ENCODE results near the gene UPF2.

The UPF2 gene

DNA sequence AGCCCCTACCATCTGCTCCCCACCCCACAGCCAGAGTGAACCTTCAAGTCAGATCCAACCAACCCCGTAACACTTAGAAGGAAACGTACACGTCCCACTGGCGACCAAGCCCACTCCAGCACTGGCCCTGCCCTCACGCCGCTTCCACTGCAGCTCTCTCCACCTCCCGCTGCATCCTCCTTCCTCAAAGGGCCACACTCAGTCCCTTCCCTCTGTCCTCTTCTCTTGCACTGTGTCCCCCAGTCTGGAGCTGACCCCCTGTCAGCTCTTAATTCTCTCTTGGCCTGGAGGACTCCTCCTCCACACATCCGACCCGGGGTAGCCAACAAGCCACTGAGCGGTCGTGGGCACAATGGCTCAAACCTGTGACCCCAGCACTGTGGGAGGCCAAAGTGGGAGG is 133.6 kb downstream of the UPF2 start:
- H3K27ac Mint-ChIP-seq (ENCODE audit: low read depth) = no peak overlapping the region
- no peak overlapping the region for H3K4me3 Mint-ChIP-seq
- H3K36me3 Mint-ChIP-seq (ENCODE audit: insufficient read depth) = no peaks in the 10 kb centered on the region

DNA sequence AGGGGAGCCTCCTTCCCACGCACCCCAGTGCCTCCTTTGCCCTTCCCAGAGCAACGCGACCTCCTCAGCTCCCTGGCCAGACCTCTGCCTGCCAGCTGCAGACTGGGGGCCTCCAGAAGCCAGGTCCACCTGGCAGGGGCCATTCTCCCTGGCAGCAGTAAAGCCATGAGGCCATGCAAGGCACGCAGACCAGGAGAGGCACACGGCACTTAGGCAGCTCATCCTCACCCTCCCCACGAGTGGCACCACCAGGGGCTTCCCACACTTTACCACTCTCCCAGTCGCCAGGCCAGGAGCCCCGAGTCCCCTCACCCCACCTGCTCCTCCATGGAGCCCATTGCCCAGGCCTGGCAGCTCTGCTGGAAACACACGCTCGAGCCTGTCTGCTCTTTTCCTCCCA is 134.1 kb downstream of the UPF2 start:
- H3K27ac Mint-ChIP-seq (ENCODE audit: low read depth) = no peak overlapping the region
- H3K4me3 Mint-ChIP-seq = no peak overlapping the region

More for the DNA sequence above, 133.6 kb downstream of the UPF2 start:
- H3K4me1 Mint-ChIP-seq = peaks cover 5% of the 10 kb centered on the region
- ATAC-seq (replicated peaks; ENCODE audit: extremely low read depth, poor library complexity, severe bottlenecking) = no peak
- H3K27me3 Mint-ChIP-seq = peaks cover 11% of the 10 kb centered on the region
- H3K9me3 Mint-ChIP-seq = no peaks in the 10 kb centered on the region
- no peak for DNase-seq (ENCODE audit: low spot score in 2 of 2)

DNA sequence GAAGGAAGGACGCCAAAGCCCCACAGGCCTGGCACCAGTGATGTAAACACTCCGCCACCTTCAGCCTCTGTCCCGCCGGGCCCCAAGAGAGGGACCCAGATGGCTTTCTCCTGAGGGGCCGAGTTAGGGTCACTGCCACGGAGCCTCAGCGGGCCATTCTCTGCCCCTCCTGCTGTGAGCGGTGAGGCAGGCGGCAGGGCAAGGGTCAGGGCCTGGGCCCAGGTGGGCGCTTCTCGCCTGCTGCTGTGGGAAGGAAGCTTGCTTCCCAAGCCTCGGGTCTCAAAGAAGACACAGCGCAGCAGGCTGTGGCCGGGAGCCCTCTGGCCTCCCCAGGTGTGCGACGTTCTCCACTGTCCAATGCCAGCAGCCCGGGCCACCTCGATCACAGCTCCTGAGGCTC is 134.7 kb downstream of the UPF2 start:
- DNase-seq (ENCODE audit: low spot score in 2 of 2) (no peak), ATAC-seq (replicated peaks; ENCODE audit: extremely low read depth, poor library complexity, severe bottlenecking) (no peak)
- Mint-ChIP-seq H3K36me3 (ENCODE audit: insufficient read depth) (no peaks in the 10 kb centered on the region), H3K27me3 (peaks cover 14% of the 10 kb centered on the region), H3K9me3 (no peaks in the 10 kb centered on the region), H3K27ac (ENCODE audit: low read depth) (no peak overlapping the region), H3K4me3 (no peak overlapping the region), H3K4me1 (peaks cover 5% of the 10 kb centered on the region)

More for the DNA sequence above, 134.1 kb downstream of the UPF2 start:
- H3K9me3 Mint-ChIP-seq = no peaks in the 10 kb centered on the region
- peaks cover 11% of the 10 kb centered on the region for H3K27me3 Mint-ChIP-seq
- peaks cover 5% of the 10 kb centered on the region for H3K4me1 Mint-ChIP-seq
- H3K36me3 Mint-ChIP-seq (ENCODE audit: insufficient read depth) = no peaks in the 10 kb centered on the region
- ATAC-seq (replicated peaks; ENCODE audit: extremely low read depth, poor library complexity, severe bottlenecking) (no peak), DNase-seq (ENCODE audit: low spot score in 2 of 2) (no peak)

DNA sequence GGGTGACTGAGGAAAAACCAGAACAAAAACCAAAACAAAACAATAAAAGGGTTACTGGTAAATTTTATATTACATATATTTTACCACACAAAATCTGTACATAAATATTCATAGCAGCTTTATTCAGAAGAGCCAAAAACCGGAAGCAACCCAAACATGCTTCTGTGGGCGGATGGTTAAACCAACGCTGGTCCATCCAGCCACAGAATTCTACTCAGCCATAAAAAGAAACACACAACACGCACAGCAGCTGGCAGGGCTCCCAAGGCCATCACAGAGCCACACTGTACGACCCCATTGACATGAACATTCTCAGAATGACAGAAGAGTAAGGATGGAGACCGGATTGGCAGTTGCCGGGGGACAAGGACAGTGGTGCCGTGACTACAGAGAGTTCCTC is 135.9 kb downstream of the UPF2 start:
- no peak overlapping the region for H3K4me3 Mint-ChIP-seq
- H3K27ac Mint-ChIP-seq (ENCODE audit: low read depth) = no peak overlapping the region
- H3K27me3 Mint-ChIP-seq = peaks cover 26% of the 10 kb centered on the region
- peaks cover 5% of the 10 kb centered on the region for H3K4me1 Mint-ChIP-seq
- no peak for DNase-seq (ENCODE audit: low spot score in 2 of 2)
- H3K9me3 Mint-ChIP-seq = no peaks in the 10 kb centered on the region
- ATAC-seq (replicated peaks; ENCODE audit: extremely low read depth, poor library complexity, severe bottlenecking) = no peak
- H3K36me3 Mint-ChIP-seq (ENCODE audit: insufficient read depth) = no peaks in the 10 kb centered on the region

DNA sequence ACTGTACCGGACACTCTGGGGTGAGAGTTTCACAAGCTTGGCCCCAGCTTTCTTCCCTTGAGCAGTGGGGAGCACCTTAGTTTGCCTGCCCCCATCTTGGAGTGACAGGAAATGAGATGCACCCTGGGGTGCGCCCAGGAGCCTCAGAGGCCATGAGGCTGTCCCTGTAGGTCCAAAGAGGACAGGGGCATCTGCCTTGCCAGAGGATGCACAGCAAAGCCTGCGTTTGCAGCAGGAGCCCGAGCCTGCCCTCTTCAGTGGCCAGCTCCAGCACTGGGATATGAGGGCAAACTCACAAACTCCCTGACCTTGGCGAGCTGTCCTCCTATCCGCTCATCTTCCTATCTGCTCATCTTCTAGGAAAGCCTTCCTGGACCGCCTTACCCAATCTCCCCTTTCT is 140.0 kb downstream of the UPF2 start:
- DNase-seq (ENCODE audit: low spot score in 2 of 2) (no peak), ATAC-seq (replicated peaks; ENCODE audit: extremely low read depth, poor library complexity, severe bottlenecking) (no peak)
- no peak overlapping the region for H3K27ac Mint-ChIP-seq (ENCODE audit: low read depth)
- H3K9me3 Mint-ChIP-seq = no peaks in the 10 kb centered on the region
- H3K4me3 Mint-ChIP-seq = no peak overlapping the region
- no peaks in the 10 kb centered on the region for H3K36me3 Mint-ChIP-seq (ENCODE audit: insufficient read depth)
- peaks cover 5% of the 10 kb centered on the region for H3K4me1 Mint-ChIP-seq
- H3K27me3 Mint-ChIP-seq = peaks cover 19% of the 10 kb centered on the region

DNA sequence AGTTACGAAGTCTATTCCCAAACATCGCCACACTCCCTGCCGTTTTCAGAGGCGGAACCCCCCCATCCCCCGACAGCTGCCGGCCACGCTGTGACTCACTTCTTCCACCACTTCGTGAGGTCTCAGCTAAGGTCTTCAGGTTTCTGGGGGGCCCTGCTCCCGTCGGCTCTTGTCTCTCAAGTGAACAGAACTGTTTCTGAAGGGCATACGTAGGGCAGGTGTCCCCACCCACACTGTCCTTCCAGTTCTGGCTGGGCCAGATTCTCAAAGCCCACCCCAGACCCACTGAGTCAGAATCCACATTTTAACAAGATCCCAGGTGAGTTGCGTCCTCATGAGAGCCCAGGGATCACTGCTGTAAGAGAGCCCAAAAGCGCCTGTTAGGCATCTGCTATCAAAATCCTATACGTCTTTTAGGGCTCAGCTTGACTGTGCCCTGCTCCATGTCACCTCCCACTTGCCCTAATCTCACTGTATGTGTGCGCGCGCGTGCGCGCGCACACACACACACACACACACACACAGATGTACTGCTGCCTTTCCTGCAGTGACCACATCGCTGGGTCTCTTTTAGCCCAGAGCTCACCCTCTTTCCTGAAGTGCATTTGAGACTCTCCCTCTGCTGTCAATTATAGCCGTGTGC is 140.7 kb downstream of the UPF2 start:
- peaks cover 4% of the 10 kb centered on the region for H3K4me1 Mint-ChIP-seq
- peaks cover 19% of the 10 kb centered on the region for H3K27me3 Mint-ChIP-seq
- no peak overlapping the region for H3K4me3 Mint-ChIP-seq
- no peak overlapping the region for H3K27ac Mint-ChIP-seq (ENCODE audit: low read depth)
- H3K9me3 Mint-ChIP-seq = no peaks in the 10 kb centered on the region
- ATAC-seq (replicated peaks; ENCODE audit: extremely low read depth, poor library complexity, severe bottlenecking) = no peak
- H3K36me3 Mint-ChIP-seq (ENCODE audit: insufficient read depth) = no peaks in the 10 kb centered on the region
- DNase-seq (ENCODE audit: low spot score in 2 of 2) = no peak

DNA sequence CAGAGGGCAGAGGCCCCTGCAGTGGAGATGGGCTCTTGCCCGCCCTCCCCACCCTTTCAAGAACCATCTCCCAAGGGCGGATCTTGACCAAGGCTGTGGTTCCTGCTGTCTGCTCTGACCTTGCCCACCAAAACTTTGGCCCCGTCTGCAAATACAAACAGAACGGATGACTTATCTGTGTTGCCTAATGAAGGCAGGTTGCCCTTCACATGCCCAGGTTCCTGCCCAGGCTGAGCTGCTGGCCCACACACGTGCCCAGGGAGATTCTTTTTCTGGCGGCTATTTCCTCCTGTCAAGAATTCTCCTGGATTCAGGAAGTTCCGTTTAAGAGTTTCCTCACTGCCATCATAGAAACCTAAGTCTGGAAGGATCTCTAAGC is 141.2 kb downstream of the UPF2 start:
- H3K36me3 Mint-ChIP-seq (ENCODE audit: insufficient read depth) = no peaks in the 10 kb centered on the region
- no peak for ATAC-seq (replicated peaks; ENCODE audit: extremely low read depth, poor library complexity, severe bottlenecking)
- H3K4me3 Mint-ChIP-seq = no peak overlapping the region
- no peak for DNase-seq (ENCODE audit: low spot score in 2 of 2)
- no peaks in the 10 kb centered on the region for H3K4me1 Mint-ChIP-seq
- H3K27me3 Mint-ChIP-seq = peaks cover 19% of the 10 kb centered on the region
- no peaks in the 10 kb centered on the region for H3K9me3 Mint-ChIP-seq
- H3K27ac Mint-ChIP-seq (ENCODE audit: low read depth) = no peak overlapping the region

DNA sequence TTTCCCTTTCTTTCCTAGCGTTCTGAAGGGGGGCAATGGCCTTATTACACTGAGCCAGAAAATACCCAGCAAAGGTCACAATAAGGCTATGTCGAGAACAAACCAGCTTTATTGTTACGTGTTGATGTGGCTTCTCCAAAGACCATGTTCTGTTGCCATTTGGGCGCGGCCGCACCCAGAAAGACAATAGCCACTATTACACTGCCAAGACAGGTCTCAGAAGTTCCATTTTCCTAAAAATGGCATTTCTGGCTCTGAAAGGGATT is 141.6 kb downstream of the UPF2 start:
- DNase-seq (ENCODE audit: low spot score in 2 of 2) = no peak
- Mint-ChIP-seq H3K27ac (ENCODE audit: low read depth) (no peak overlapping the region), H3K4me3 (no peak overlapping the region), H3K27me3 (peaks cover 19% of the 10 kb centered on the region), H3K9me3 (no peaks in the 10 kb centered on the region), H3K4me1 (no peaks in the 10 kb centered on the region), H3K36me3 (ENCODE audit: insufficient read depth) (no peaks in the 10 kb centered on the region)
- no peak for ATAC-seq (replicated peaks; ENCODE audit: extremely low read depth, poor library complexity, severe bottlenecking)

DNA sequence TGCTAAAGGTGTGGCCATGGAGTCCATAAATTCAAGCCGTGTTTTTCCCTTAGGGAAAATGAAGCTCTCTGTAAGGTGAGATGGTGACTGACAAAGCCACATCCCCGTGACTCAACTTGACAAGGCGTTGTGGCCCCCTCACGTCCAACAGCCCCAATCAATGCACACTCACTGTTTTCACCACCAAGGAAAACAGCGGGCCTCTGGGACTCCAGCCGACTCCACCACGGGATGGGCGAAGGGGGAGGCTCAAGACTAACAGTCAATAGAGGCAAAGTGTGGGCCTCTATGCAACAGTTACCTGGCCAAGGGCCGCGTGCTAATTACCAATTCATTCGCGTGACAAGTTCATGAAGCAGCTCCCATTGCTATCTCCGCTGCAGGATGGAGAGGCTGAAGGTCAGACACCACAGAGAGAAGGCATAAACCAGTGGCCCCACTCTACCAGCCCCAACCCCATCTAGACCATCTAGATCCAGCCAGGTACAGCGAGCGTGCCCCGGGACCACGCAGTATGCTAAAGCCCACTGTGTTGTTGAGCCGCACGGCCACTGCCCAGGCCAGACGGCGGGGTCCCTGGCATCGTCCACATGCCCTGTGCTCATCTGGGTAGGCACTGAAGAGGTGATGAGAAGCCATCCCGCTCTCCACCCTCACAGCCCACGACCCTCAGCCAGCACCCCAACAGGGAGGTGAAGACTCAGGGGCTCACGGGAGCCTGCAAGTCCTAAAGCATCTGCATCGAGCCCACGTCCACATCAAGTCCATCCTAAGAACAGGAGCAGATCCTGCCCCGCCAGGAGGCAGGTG is 143.3 kb downstream of the UPF2 start:
- Mint-ChIP-seq H3K27ac (ENCODE audit: low read depth) (no peak overlapping the region), H3K36me3 (ENCODE audit: insufficient read depth) (no peaks in the 10 kb centered on the region), H3K9me3 (no peaks in the 10 kb centered on the region), H3K27me3 (peaks cover 19% of the 10 kb centered on the region), H3K4me1 (no peaks in the 10 kb centered on the region), H3K4me3 (no peak overlapping the region)
- ATAC-seq (replicated peaks; ENCODE audit: extremely low read depth, poor library complexity, severe bottlenecking) = no peak
- no peak for DNase-seq (ENCODE audit: low spot score in 2 of 2)

DNA sequence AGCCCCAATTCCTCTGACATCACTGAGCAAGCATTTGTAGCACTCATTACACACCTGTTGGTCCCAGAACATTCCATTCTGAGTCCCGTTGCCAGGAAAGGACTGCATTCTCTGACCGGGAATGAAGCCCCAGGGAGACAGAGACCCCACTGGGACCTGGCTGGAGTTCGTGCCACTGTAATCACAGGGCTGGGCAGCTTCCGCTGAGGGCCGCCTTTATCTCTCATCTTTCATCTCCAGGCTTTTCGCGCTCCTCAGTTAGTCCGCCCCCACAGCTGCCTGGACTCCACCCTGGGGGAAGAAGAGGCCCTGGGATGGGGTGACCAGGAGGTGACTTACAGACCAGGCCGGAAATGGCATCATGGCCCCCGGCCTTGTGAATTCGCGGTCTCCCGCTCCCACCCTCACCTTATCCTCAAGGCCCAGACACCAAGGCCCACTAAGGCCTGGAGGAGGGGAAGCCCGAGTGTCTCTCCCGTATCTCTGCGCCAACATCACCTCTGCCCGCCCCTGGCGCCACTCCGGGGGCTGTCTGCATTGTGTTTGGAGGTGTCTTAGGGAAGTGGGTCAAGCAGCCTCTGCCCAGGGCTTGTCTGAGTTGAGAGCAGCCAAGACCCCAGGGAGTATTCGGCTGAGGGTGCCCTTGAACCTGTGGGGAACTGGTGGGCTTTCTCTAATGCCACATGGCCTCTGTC is 144.1 kb downstream of the UPF2 start:
- Mint-ChIP-seq H3K27ac (ENCODE audit: low read depth) (no peak overlapping the region), H3K9me3 (no peaks in the 10 kb centered on the region), H3K27me3 (peaks cover 19% of the 10 kb centered on the region), H3K4me1 (no peaks in the 10 kb centered on the region), H3K36me3 (ENCODE audit: insufficient read depth) (no peaks in the 10 kb centered on the region), H3K4me3 (no peak overlapping the region)
- ATAC-seq (replicated peaks; ENCODE audit: extremely low read depth, poor library complexity, severe bottlenecking) (no peak), DNase-seq (ENCODE audit: low spot score in 2 of 2) (no peak)

DNA sequence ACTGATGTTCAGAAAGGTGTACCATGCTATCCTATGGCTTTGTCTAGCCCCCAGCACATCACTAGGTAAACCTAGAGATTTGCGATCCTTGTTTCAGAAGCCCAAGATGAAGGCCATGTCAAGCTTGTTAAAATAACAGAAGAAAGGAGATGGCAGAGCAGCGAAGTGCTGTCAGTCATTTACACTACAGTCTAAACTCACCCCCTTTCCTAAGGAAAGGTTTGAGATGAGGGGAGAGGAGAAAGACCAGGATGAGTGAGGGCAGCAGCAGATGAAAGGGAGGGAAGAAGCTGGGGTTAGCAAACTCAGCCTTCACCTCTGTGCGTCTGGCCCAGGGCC is 144.6 kb downstream of the UPF2 start:
- ATAC-seq (replicated peaks; ENCODE audit: extremely low read depth, poor library complexity, severe bottlenecking) (no peak), DNase-seq (ENCODE audit: low spot score in 2 of 2) (no peak)
- Mint-ChIP-seq H3K27me3 (peaks cover 16% of the 10 kb centered on the region), H3K4me3 (no peak overlapping the region), H3K4me1 (no peaks in the 10 kb centered on the region), H3K27ac (ENCODE audit: low read depth) (no peak overlapping the region), H3K36me3 (ENCODE audit: insufficient read depth) (no peaks in the 10 kb centered on the region), H3K9me3 (no peaks in the 10 kb centered on the region)

DNA sequence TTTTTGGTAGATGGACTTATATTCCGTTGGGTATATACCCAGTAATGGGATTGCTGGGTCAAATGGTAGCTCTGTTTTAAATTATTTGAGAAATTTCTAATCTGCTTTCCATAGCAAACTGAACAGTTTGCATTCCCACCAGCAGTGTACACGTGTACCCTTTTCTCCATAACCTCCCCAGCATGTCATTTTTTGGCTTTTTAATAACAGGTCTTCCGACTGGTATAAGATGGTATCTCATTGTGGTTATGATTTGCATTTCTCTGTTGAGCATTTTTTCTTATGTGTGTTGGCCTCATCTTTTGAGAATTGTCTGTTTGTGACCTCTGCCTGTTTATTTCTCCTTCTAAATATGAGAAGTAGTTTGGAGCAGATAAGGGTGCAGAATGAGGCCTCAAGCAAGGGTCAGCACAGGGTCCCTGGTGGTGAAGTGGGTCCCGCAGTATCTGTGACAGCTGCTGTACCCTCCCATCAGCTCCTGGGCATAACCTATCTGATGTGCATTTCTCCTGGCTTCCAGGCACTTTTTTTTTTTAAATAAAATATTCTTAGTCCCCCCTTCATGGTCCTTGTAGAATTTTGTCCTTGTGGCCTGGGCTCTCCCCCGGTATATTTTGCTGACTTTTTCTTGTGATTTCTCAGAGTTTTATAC is 145.9 kb downstream of the UPF2 start:
- Mint-ChIP-seq H3K27me3 (peaks cover 3% of the 10 kb centered on the region), H3K4me3 (no peak overlapping the region), H3K36me3 (ENCODE audit: insufficient read depth) (no peaks in the 10 kb centered on the region), H3K9me3 (no peaks in the 10 kb centered on the region), H3K4me1 (no peaks in the 10 kb centered on the region), H3K27ac (ENCODE audit: low read depth) (no peak overlapping the region)
- DNase-seq (ENCODE audit: low spot score in 2 of 2) (no peak), ATAC-seq (replicated peaks; ENCODE audit: extremely low read depth, poor library complexity, severe bottlenecking) (no peak)

DNA sequence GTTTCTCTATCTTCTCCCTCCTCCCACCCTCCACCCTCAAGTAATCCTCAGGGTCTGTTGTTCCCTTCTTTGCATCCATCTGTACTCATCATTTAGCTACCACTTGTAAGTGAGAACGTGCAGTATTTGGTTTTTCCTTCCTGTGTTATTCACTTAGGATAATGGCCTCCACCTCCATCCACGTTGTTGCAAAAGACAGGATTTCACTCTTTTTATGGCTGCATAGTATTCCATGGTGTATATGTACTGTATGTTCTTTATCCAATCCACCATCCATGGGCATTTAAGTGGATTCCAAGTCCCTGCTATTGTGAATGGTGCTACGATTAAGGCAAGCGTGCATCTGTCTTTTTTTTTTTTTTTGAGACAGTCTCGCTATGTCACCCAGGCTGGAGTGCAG is 147.0 kb downstream of the UPF2 start:
- ATAC-seq (replicated peaks; ENCODE audit: extremely low read depth, poor library complexity, severe bottlenecking) = no peak
- H3K9me3 Mint-ChIP-seq = no peaks in the 10 kb centered on the region

More for the DNA sequence above, 147.0 kb downstream of the UPF2 start:
- H3K36me3 Mint-ChIP-seq (ENCODE audit: insufficient read depth) = no peaks in the 10 kb centered on the region
- H3K4me1 Mint-ChIP-seq = no peaks in the 10 kb centered on the region
- no peak for DNase-seq (ENCODE audit: low spot score in 2 of 2)
- no peak overlapping the region for H3K27ac Mint-ChIP-seq (ENCODE audit: low read depth)
- H3K27me3 Mint-ChIP-seq = no peaks in the 10 kb centered on the region
- H3K4me3 Mint-ChIP-seq = no peak overlapping the region

All from central memory CD8-positive, alpha-beta T cell (primary cell).